B cell (primary cell): ENCODE measurements around the gene KRT23. TPM values are rescaled to one million over a fixed set of nuclear protein-coding genes. Genes with fewer than 3 reads are reported as not detected.

ENCODE experiments used
- ATAC-seq: fragments of 200-7000 bp; cut with Tn5 transposase; one replicate; pipeline ENCODE4 v1.10.0; 2021; ENCODE audit warnings: low read depth, mild to moderate bottlenecking, moderate number of reproducible peaks, moderate library complexity
- CTCF ChIA-PET: fragments of 350-600 bp; sonication (Branson Sonifier 250); formaldehyde crosslinking; loops from one replicate; lab custom pipeline; 2021; ENCODE audit warnings: antibody characterized with exemption, inconsistent platforms; lab: Charles Lee
- POLR2A ChIA-PET: fragments of 350-600 bp; sonication (Branson Sonifier 250); formaldehyde crosslinking; loops from one replicate; lab custom pipeline; 2021; ENCODE audit warnings: antibody characterized with exemption; lab: Charles Lee
- DNase-seq: peaks from one replicate; pipeline ENCODE4 v3.0.0; 2013
- H2AFZ ChIP-seq: 2 replicates; pipeline ENCODE4 v1.6.1; 2012; ENCODE audit warnings: mild to moderate bottlenecking, low read depth, low read length; ENCODE audit not compliant: insufficient read depth, poor library complexity, severe bottlenecking
- H3K27ac ChIP-seq, 2 donors: 1 replicate in 1 of 2; 2 replicates in 1 of 2; pipeline ENCODE4 v1.5.1; 2012 to 2013; ENCODE audit warnings: low read length in 2 of 2, mild to moderate bottlenecking in 2 of 2, moderate library complexity in 1 of 2
- H3K27me3 ChIP-seq, 4 experiments: fragments of 200-600 bp in 1 of 4; sonication (generic) in 1 of 4; replicated peaks in 1 of 4; 1 replicate in 2 of 4; 2 replicates in 2 of 4; pipeline versions ENCODE4 v1.6.1 to v1.7.0; 2013 to 2016; ENCODE audit warnings: low read length in 3 of 4, mild to moderate bottlenecking in 2 of 4, mixed read lengths in 1 of 4, moderate library complexity in 1 of 4; ENCODE audit not compliant: insufficient read depth in 4 of 4, control insufficient read depth in 3 of 4; ENCODE audit errors: control extremely low read depth in 1 of 4
- H3K36me3 ChIP-seq, 2 experiments: replicated peaks in 1 of 2; 1 replicate in 1 of 2; 2 replicates in 1 of 2; pipeline versions ENCODE4 v1.6.1 to v1.7.1; 2013; ENCODE audit warnings: low read length in 1 of 2; ENCODE audit not compliant: insufficient read depth in 2 of 2, control insufficient read depth in 1 of 2; ENCODE audit errors: control extremely low read depth in 1 of 2, extremely low read depth in 1 of 2
- H3K4me1 ChIP-seq, 2 donors: fragments of 200-600 bp in 1 of 2; sonication (generic) in 1 of 2; 1 replicate in 1 of 2; 2 replicates in 1 of 2; pipeline versions ENCODE4 v1.5.1 to v1.6.1; 2013 to 2017; ENCODE audit warnings: low read length in 2 of 2; ENCODE audit not compliant: control insufficient read depth in 2 of 2, insufficient read depth in 2 of 2
- H3K4me2 ChIP-seq: replicated peaks from 2 replicates; pipeline ENCODE3; 2012; ENCODE audit warnings: mild to moderate bottlenecking, low read depth, low read length; ENCODE audit not compliant: poor library complexity, severe bottlenecking
- H3K4me3 ChIP-seq, 5 experiments: fragments of 200-600 bp in 1 of 5; sonication (generic) in 1 of 5; 1 replicate in 3 of 5; 2 replicates in 2 of 5; pipeline versions ENCODE4 v1.5.1 to v1.7.0; 2011 to 2016; ENCODE audit warnings: low read length in 4 of 5, mild to moderate bottlenecking in 4 of 5, low read depth in 2 of 5, control low read depth in 1 of 5, moderate library complexity in 1 of 5; ENCODE audit not compliant: insufficient read depth in 1 of 5; ENCODE audit errors: control extremely low read depth in 1 of 5, extremely low read depth in 1 of 5
- H3K79me2 ChIP-seq: fragments of 200-600 bp; sonication (generic); one replicate; pipeline ENCODE4 v1.6.0; 2016; ENCODE audit warnings: low read length; ENCODE audit not compliant: control insufficient read depth, insufficient read depth
- H3K9ac ChIP-seq: fragments of 200-600 bp; sonication (generic); 2 replicates; pipeline ENCODE4 v1.6.1; 2017; ENCODE audit warnings: mild to moderate bottlenecking, low read length, moderate library complexity
- H3K9me3 ChIP-seq, 3 donors: one replicate each; pipeline versions ENCODE4 v1.6.1 to v1.7.1; 2013; ENCODE audit warnings: low read length in 2 of 3; ENCODE audit not compliant: control insufficient read depth in 2 of 3, insufficient read depth in 1 of 3; ENCODE audit errors: control extremely low read depth in 1 of 3
- H4K20me1 ChIP-seq: 2 replicates; pipeline ENCODE4 v1.6.0; 2012; ENCODE audit warnings: mild to moderate bottlenecking, low read length; ENCODE audit not compliant: insufficient read depth, control insufficient read depth, poor library complexity, severe bottlenecking
- H3K27ac Mint-ChIP-seq: one replicate; pipeline ENCODE4 v1.8.0; 2021; ENCODE audit warnings: mixed read lengths
- H3K27me3 Mint-ChIP-seq: one replicate; pipeline ENCODE4 v1.8.0; 2021; ENCODE audit warnings: mixed read lengths
- H3K4me1 Mint-ChIP-seq: one replicate; pipeline ENCODE4 v1.8.0; 2021; ENCODE audit warnings: mixed read lengths
- H3K4me3 Mint-ChIP-seq: one replicate; pipeline ENCODE4 v1.8.0; 2021; ENCODE audit warnings: mixed read lengths
- H3K9me3 Mint-ChIP-seq: one replicate; pipeline ENCODE4 v1.8.0; 2022; ENCODE audit warnings: mixed read lengths; ENCODE audit not compliant: insufficient read depth
- CTCF ChIP-seq: fragments of 200-600 bp; IDR thresholded peaks from one replicate; pipeline ENCODE4 v1.8.0; 2022; ENCODE audit warnings: antibody characterized with exemption, mild to moderate bottlenecking
- EZH2 ChIP-seq: IDR thresholded peaks from 2 replicates; pipeline ENCODE4 v1.6.1; 2012; ENCODE audit warnings: borderline replicate concordance, low read depth, mild to moderate bottlenecking, moderate library complexity, low read length; ENCODE audit not compliant: insufficient read depth, poor library complexity, severe bottlenecking
- WGBS: methylation state at CpG from one replicate; pipeline ENCODE4 v1.1.5; 2013; ENCODE audit warnings: missing lambda C conversion rate; ENCODE audit not compliant: insufficient coverage; 5-methylcytosine and 5-hydroxymethylcytosine counted together
- intact Hi-C: fragments of 100-400 bp; cut with micrococcal nuclease; formaldehyde crosslinking; loops from one replicate; pipeline ENCODE4 v1.10.0; 2022
- polyA plus RNA-seq: library from polyadenylated mRNA; depleted of rRNA; stranded (reverse); fragments of >200 nt; gene quantifications from 2 replicates; pipeline ENCODE4 v1.2.3, GENCODE V29; 2012
- total RNA-seq, 2 donors: library from RNA; stranded (reverse); fragments of 120-200 nt in 1 of 2; gene quantifications; 1 replicate in 1 of 2; 2 replicates in 1 of 2; pipeline versions ENCODE4 v1.2.3 to v1.2.4, GENCODE V29; 2013 to 2022

KRT23 gene
- total and polyA plus RNA-seq, 2 donors (not counting 1 experiment from before 2014, with no cell fraction given): 0.06 TPM; not detected in 1

GRCh38 chr17:40978575-40979151 is 41.2 kb upstream of the KRT23 start:
- ChIA-PET POLR2A (no interaction called here), CTCF (no interaction called here)
- H3K9me3 ChIP-seq: no peaks in the 10 kb centered on the region
- no peak overlapping the region for H2AFZ ChIP-seq
- Mint-ChIP-seq H3K4me3 (no peak overlapping the region), H3K4me1 (no peaks in the 10 kb centered on the region), H3K9me3 (no peaks in the 10 kb centered on the region), H3K27me3 (peaks cover 39% of the 10 kb centered on the region), H3K27ac (no peak overlapping the region)
- DNase-seq (no peak), ATAC-seq (no peak)
- H3K27ac ChIP-seq: no peak overlapping the region
- H3K36me3 ChIP-seq: no peaks in the 10 kb centered on the region
- no peak overlapping the region for H3K9ac ChIP-seq
- H4K20me1 ChIP-seq: no peaks in the 10 kb centered on the region
- H3K4me3 ChIP-seq: no peak overlapping the region
- 89% methylated on average over 13 of the region's 13 CpGs for WGBS
- TF ChIP-seq CTCF (no peak), EZH2 (no peak)
- H3K4me2 ChIP-seq: no peak overlapping the region
- H3K4me1 ChIP-seq: no peaks in the 10 kb centered on the region
- intact Hi-C loops: no loop called here
- no peaks in the 10 kb centered on the region for H3K79me2 ChIP-seq
- peaks cover 0 to 19% (median 10%) of the 10 kb centered on the region in 4 experiments for H3K27me3 ChIP-seq

GRCh38 chr17:40975516-40975915 is 38.1 kb upstream of the KRT23 start:
- Mint-ChIP-seq H3K27ac (no peak overlapping the region), H3K4me3 (no peak overlapping the region), H3K9me3 (no peaks in the 10 kb centered on the region), H3K4me1 (no peaks in the 10 kb centered on the region), H3K27me3 (peaks cover 35% of the 10 kb centered on the region)
- TF ChIP-seq EZH2 (no peak), CTCF (no peak)
- H3K36me3 ChIP-seq: no peaks in the 10 kb centered on the region
- H4K20me1 ChIP-seq: no peaks in the 10 kb centered on the region
- no peak overlapping the region for H3K4me3 ChIP-seq
- no peak overlapping the region for H3K4me2 ChIP-seq
- no peaks in the 10 kb centered on the region for H3K4me1 ChIP-seq
- H3K9me3 ChIP-seq: no peaks in the 10 kb centered on the region
- H3K79me2 ChIP-seq: no peaks in the 10 kb centered on the region
- intact Hi-C loops: no loop called here
- POLR2A ChIA-PET: no interaction called here
- H3K9ac ChIP-seq: no peak overlapping the region
- DNase-seq (no peak), ATAC-seq (no peak)
- H3K27me3 ChIP-seq: peaks cover 0 to 14% (median 9%) of the 10 kb centered on the region in 4 experiments
- CTCF ChIA-PET: no interaction called here
- H2AFZ ChIP-seq: no peak overlapping the region
- no peak overlapping the region for H3K27ac ChIP-seq
